ENCODE results near the gene ABRACL. TPM values are rescaled to one million over a fixed set of nuclear protein-coding genes. Genes with fewer than 3 reads are reported as not detected.

The ABRACL gene
- polyA plus RNA-seq, 3 donors, result 39.5 to 174 (median 142) TPM

DNA sequence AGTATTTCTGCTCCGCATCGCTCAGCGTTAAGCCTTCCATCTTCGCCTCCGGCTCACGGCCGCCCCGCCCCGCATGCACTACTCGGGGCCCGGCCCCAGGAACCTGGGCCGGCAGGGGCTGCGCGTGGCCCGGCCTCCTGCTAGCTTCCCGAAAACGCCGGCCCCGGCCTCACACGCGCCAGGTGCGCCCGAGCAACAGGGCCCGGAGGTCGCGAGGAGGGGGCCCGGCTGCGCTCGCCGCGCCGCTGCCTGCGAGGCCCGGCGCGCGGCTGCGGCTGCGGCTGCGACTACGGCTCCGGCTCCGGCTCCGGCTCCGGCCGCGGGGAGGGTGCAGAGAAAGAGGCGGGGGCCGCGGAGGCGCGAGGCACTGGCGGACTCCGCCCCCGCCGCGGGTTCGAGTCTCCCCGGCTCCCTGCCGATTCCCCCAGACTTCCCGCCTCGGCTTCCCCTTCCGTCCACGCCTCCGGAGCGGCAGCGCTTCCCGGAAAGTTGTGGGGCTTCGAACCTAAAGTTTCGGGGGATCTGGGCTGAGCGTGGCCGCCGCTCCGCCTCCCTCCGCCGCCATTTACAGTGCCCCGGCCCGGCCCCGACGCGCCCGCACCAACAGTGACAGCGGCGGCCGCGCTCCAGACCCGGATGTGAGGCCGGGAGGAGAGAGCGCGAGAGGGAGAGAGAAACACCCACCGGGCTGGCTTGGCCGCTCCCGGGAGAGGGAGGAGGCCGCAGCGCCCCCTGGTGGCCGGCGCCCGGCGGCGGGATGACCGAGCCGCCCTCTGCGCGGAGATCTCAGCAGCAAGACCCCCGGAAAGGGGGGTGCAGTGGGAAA, 40.7 kb upstream of the ABRACL start, which contains the start of gene REPS1:
TSS of gene REPS1 (minus strand) at position 611 of the 826 bp plus-strand sequence. CDS start at position 40, 571 bp downstream.
- Histone ChIP-seq H2AFZ (ENCODE audit: insufficient read depth, low read depth, low read length, poor library complexity, severe bottlenecking) (peak within 1 kb of the TSS; percentile 92), H3K36me3 (replicated peaks in 1 of 2; ENCODE audit: control insufficient read depth in 1 of 2, insufficient read depth in 2 of 2, low read length in 2 of 2) (no peaks in the 10 kb centered on the region), H3K79me2 (ENCODE audit: insufficient read depth, low read length) (peaks cover 53% of the 10 kb centered on the region), H3K27me3 (ENCODE audit: control insufficient read depth in 2 of 2, insufficient read depth in 2 of 2, low read length in 2 of 2) (no peaks in the 10 kb centered on the region), H3K9ac (ENCODE audit: insufficient read depth, low read length, poor library complexity, severe bottlenecking) (peak within 1 kb of the TSS; percentile 97), H4K20me1 (ENCODE audit: insufficient read depth, low read length) (peaks cover 40% of the 10 kb centered on the region), H3K4me2 (replicated peaks; ENCODE audit: extremely low read depth, low read length, poor library complexity, severe bottlenecking) (peak within 1 kb of the TSS; percentile 94), H3K27ac (ENCODE audit: low read depth in 1 of 2, low read length in 2 of 2) (peak within 1 kb of the TSS; percentile 61 to 89), H3K4me3 (replicated peaks in 1 of 3; ENCODE audit: low read depth in 2 of 3, low read length in 3 of 3) (peak within 1 kb of the TSS; percentile 64 to 89 (median 85)), H3K4me1 (ENCODE audit: control insufficient read depth in 1 of 2, insufficient read depth in 2 of 2, low read length in 2 of 2) (peaks cover 21 to 42% of the 10 kb centered on the region in 2 donors), H3K9me3 (replicated peaks in 1 of 2; ENCODE audit: control insufficient read depth in 1 of 2, insufficient read depth in 1 of 2, low read length in 2 of 2) (peaks cover 1 to 5% of the 10 kb centered on the region in 2 donors)
- H3K9me3 Mint-ChIP-seq, result peaks cover 0 to 10% (median 6%) of the 10 kb centered on the region in 7 donors
- peak within 1 kb of the TSS; percentile 81 to 97 (median 93) for H3K27ac Mint-ChIP-seq
- intact Hi-C loops (cut with micrococcal nuclease), result loop anchor here (5.0 to 10.0 kb wide), 4 partner anchors 36 to 173 kb away; partner anchors contain the start of gene ABRACL (in 1 of the 2)
- DNase-seq, result peak; percentile 83 to 85 (median 84)
- TF ChIP-seq, protein P1, sequence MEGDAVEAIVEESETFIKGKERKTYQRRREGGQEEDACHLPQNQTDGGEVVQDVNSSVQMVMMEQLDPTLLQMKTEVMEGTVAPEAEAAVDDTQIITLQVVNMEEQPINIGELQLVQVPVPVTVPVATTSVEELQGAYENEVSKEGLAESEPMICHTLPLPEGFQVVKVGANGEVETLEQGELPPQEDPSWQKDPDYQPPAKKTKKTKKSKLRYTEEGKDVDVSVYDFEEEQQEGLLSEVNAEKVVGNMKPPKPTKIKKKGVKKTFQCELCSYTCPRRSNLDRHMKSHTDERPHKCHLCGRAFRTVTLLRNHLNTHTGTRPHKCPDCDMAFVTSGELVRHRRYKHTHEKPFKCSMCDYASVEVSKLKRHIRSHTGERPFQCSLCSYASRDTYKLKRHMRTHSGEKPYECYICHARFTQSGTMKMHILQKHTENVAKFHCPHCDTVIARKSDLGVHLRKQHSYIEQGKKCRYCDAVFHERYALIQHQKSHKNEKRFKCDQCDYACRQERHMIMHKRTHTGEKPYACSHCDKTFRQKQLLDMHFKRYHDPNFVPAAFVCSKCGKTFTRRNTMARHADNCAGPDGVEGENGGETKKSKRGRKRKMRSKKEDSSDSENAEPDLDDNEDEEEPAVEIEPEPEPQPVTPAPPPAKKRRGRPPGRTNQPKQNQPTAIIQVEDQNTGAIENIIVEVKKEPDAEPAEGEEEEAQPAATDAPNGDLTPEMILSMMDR (IDR thresholded peaks at IDR 0.05), result peak; percentile 99
- H3K27me3 Mint-ChIP-seq (ENCODE audit: low read depth in 3 of 3), result peaks cover 1 to 5% (median 1%) of the 10 kb centered on the region in 3 donors
- H3K4me3 Mint-ChIP-seq, result peak within 1 kb of the TSS; percentile 89 to 97
- no peaks in the 10 kb centered on the region for H3K36me3 Mint-ChIP-seq
- H3K4me1 Mint-ChIP-seq, result peaks cover 10% of the 10 kb centered on the region
- under 1% methylated on average over 105 of the region's 105 CpGs for WGBS (ENCODE audit: insufficient coverage)

DNA sequence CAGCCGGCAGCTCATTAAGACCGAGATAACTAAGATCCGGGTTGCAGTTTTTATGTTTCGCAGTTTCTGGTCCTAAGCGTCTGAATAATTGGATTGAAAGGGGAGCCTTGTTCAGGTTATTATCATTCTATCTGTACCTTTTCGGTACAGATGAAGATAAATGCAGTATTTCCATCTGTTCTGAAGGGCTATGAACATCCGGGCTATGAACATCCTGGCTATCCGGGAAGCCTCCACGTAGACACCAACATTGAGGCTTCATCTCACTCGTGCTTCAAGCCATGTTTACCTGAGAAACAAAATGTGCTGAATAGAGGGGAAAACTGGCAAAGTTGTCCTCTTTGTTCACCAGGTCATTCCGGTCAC, 40.1 kb upstream of the ABRACL start:
- H4K20me1 ChIP-seq (ENCODE audit: insufficient read depth, low read length), result peaks cover 34% of the 10 kb centered on the region
- no peak for DNase-seq
- peaks cover 14% of the 10 kb centered on the region for H3K4me1 Mint-ChIP-seq
- peaks cover 0 to 4% of the 10 kb centered on the region in 2 donors for H3K36me3 Mint-ChIP-seq
- peak overlapping the region in 1 of 2 donors; percentile 89 for H3K27ac ChIP-seq (ENCODE audit: low read depth in 1 of 2, low read length in 2 of 2)
- H3K27ac Mint-ChIP-seq, result peak overlapping the region in 4 of 7 donors; percentile 27 to 93 (median 87)
- H3K9me3 Mint-ChIP-seq, result peaks cover 5 to 16% (median 12%) of the 10 kb centered on the region in 7 donors
- H3K79me2 ChIP-seq (ENCODE audit: insufficient read depth, low read length), result peaks cover 47% of the 10 kb centered on the region
- H3K9ac ChIP-seq (ENCODE audit: insufficient read depth, low read length, poor library complexity, severe bottlenecking), result peak overlapping the region; percentile 97
- TF ChIP-seq, protein P1 (IDR thresholded peaks at IDR 0.05), result peak; percentile 75
- WGBS (ENCODE audit: insufficient coverage), result 13% methylated on average over 6 of the region's 11 CpGs
- H3K4me3 ChIP-seq (replicated peaks in 1 of 3; ENCODE audit: low read depth in 2 of 3, low read length in 3 of 3), result peak overlapping the region in 1 of 3 experiments; percentile 89
- H3K4me2 ChIP-seq (replicated peaks; ENCODE audit: extremely low read depth, low read length, poor library complexity, severe bottlenecking), result peak overlapping the region; percentile 94
- H3K27me3 ChIP-seq (ENCODE audit: control insufficient read depth in 2 of 2, insufficient read depth in 2 of 2, low read length in 2 of 2), result no peaks in the 10 kb centered on the region
- H3K36me3 ChIP-seq (replicated peaks in 1 of 2; ENCODE audit: control insufficient read depth in 1 of 2, insufficient read depth in 2 of 2, low read length in 2 of 2), result no peaks in the 10 kb centered on the region
- peaks cover 7 to 11% of the 10 kb centered on the region in 2 donors for H3K9me3 ChIP-seq (replicated peaks in 1 of 2; ENCODE audit: control insufficient read depth in 1 of 2, insufficient read depth in 1 of 2, low read length in 2 of 2)
- peak overlapping the region; percentile 92 for H2AFZ ChIP-seq (ENCODE audit: insufficient read depth, low read depth, low read length, poor library complexity, severe bottlenecking)
- H3K27me3 Mint-ChIP-seq (ENCODE audit: low read depth in 3 of 3), result peaks cover 1 to 5% (median 1%) of the 10 kb centered on the region in 3 donors
- H3K4me1 ChIP-seq (ENCODE audit: control insufficient read depth in 1 of 2, insufficient read depth in 2 of 2, low read length in 2 of 2), result peaks cover 21 to 42% of the 10 kb centered on the region in 2 donors
- intact Hi-C loops (cut with micrococcal nuclease), result loop anchor here (5.0 to 10.0 kb wide), 4 partner anchors 36 to 174 kb away; partner anchors contain the start of gene ABRACL (in 1 of the 2)
- peak overlapping the region; percentile 89 to 90 for H3K4me3 Mint-ChIP-seq
